Tibial artery (tissue), 4 donors: Measurements from ENCODE around the gene LINC01488.

Experiments
- DNase-seq, 2 donors: peaks; one replicate each; pipeline ENCODE4 v3.0.0-alpha.2; 2019
- H3K27ac ChIP-seq, 2 donors: fragments of 200-600 bp; sonication (generic) in 1 of 2; 1 replicate in 1 of 2; 2 replicates in 1 of 2; pipeline ENCODE4 v1.5.1; 2018 to 2019; ENCODE audit warnings: mild to moderate bottlenecking in 1 of 2
- H3K27me3 ChIP-seq, 2 donors: fragments of 200-600 bp; sonication (generic) in 1 of 2; one replicate each; pipeline versions ENCODE4 v1.5.1 to v1.6.0; 2016 to 2019
- H3K36me3 ChIP-seq, 3 donors: fragments of 200-600 bp; sonication (generic) in 2 of 3; one replicate each; pipeline ENCODE4 v1.5.1; 2016 to 2019; ENCODE audit warnings: mild to moderate bottlenecking in 2 of 3
- H3K4me1 ChIP-seq, 4 donors: fragments of 200-600 bp; sonication (generic) in 2 of 4; 1 replicate in 3 of 4; 2 replicates in 1 of 4; pipeline ENCODE4 v1.5.1; 2016 to 2019
- H3K4me3 ChIP-seq, 2 donors: fragments of 200-600 bp; sonication (generic) in 1 of 2; 1 replicate in 1 of 2; 2 replicates in 1 of 2; pipeline ENCODE4 v1.5.1; 2018 to 2019; ENCODE audit warnings: mild to moderate bottlenecking in 2 of 2
- H3K9me3 ChIP-seq, 3 donors: fragments of 200-600 bp; sonication (generic) in 1 of 3; one replicate each; pipeline ENCODE4 v1.5.1; 2016 to 2019
- intact Hi-C: fragments of 100-400 bp; cut with DNase I; formaldehyde crosslinking; loops from one replicate; pipeline ENCODE4 v1.15.0; 2023; ENCODE audit warnings: low total_unique reads
- TF ChIP-seq, protein P1 (sequence below), 2 experiments: fragments of 200-600 bp in 1 of 2; fragments of 450-650 bp in 1 of 2; IDR thresholded peaks; one replicate each; pipeline ENCODE4 v1.5.1; 2017 to 2019; ENCODE audit warnings: antibody characterized with exemption in 2 of 2, mild to moderate bottlenecking in 1 of 2, moderate library complexity in 1 of 2

LINC01488 gene

GRCh38 chr11:69486056-69486772 lies 4.8 kb downstream of the LINC01488 start:
- DNase-seq = no peak
- H3K4me1 ChIP-seq = peaks cover 0 to 48% (median 40%) of the 10 kb centered on the region in 4 donors

DNA sequence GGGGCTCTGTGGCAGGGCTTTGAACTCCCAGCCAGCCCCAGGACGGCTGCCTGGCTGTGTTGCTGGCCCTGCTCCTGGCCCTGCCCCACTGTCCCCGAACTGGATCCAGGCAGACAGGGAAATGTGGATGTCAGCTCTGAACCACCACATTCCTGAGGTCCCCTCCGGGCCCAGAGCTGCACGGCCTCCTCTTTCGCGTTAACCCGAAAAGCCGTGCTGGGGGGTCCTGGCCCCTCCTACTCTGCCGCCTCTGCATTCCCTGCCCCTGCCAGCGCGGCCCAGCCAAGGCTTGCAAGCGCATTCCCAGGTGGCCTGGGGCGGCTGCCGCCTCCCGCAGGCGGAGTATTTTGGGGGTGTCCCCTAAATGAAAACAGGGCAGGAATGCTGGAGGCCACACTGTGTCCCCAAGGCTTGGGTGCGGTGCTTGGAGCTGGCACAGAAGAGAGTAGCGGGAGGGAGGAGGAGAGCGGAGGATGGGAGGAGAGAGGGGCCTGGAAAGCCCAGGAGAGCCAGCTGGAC lies 5.4 kb downstream of the LINC01488 start:
- H3K4me3 ChIP-seq = no peak overlapping the region
- TF ChIP-seq, protein P1, sequence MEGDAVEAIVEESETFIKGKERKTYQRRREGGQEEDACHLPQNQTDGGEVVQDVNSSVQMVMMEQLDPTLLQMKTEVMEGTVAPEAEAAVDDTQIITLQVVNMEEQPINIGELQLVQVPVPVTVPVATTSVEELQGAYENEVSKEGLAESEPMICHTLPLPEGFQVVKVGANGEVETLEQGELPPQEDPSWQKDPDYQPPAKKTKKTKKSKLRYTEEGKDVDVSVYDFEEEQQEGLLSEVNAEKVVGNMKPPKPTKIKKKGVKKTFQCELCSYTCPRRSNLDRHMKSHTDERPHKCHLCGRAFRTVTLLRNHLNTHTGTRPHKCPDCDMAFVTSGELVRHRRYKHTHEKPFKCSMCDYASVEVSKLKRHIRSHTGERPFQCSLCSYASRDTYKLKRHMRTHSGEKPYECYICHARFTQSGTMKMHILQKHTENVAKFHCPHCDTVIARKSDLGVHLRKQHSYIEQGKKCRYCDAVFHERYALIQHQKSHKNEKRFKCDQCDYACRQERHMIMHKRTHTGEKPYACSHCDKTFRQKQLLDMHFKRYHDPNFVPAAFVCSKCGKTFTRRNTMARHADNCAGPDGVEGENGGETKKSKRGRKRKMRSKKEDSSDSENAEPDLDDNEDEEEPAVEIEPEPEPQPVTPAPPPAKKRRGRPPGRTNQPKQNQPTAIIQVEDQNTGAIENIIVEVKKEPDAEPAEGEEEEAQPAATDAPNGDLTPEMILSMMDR (IDR thresholded peaks at IDR 0.05) = no peak
- no peaks in the 10 kb centered on the region for H3K9me3 ChIP-seq
- H3K27ac ChIP-seq = peak overlapping the region; percentile 60 to 75
- no peaks in the 10 kb centered on the region for H3K27me3 ChIP-seq
- DNase-seq = peak in 1 of 2 donors; percentile 77
- intact Hi-C loops = no loop called here
- H3K36me3 ChIP-seq = no peaks in the 10 kb centered on the region
- peaks cover 0 to 48% (median 40%) of the 10 kb centered on the region in 4 donors for H3K4me1 ChIP-seq

More at GRCh38 chr11:69486056-69486772, 4.8 kb downstream of the LINC01488 start:
- no peaks in the 10 kb centered on the region for H3K9me3 ChIP-seq
- intact Hi-C loops = no loop called here
- no peaks in the 10 kb centered on the region for H3K36me3 ChIP-seq
- peak overlapping the region; percentile 60 to 75 for H3K27ac ChIP-seq
- no peak overlapping the region for H3K4me3 ChIP-seq
- TF ChIP-seq, protein P1 (IDR thresholded peaks at IDR 0.05) = no peak
- no peaks in the 10 kb centered on the region for H3K27me3 ChIP-seq

GRCh38 chr11:69487391-69487790 lies 5.9 kb downstream of the LINC01488 start:
- Histone ChIP-seq H3K27ac (peak overlapping the region; percentile 60 to 75), H3K9me3 (no peaks in the 10 kb centered on the region), H3K4me1 (peaks cover 0 to 48% (median 40%) of the 10 kb centered on the region in 4 donors), H3K4me3 (no peak overlapping the region), H3K27me3 (no peaks in the 10 kb centered on the region), H3K36me3 (no peaks in the 10 kb centered on the region)
- TF ChIP-seq, protein P1 (IDR thresholded peaks at IDR 0.05) = no peak
- no peak for DNase-seq
- intact Hi-C loops = no loop called here

DNA sequence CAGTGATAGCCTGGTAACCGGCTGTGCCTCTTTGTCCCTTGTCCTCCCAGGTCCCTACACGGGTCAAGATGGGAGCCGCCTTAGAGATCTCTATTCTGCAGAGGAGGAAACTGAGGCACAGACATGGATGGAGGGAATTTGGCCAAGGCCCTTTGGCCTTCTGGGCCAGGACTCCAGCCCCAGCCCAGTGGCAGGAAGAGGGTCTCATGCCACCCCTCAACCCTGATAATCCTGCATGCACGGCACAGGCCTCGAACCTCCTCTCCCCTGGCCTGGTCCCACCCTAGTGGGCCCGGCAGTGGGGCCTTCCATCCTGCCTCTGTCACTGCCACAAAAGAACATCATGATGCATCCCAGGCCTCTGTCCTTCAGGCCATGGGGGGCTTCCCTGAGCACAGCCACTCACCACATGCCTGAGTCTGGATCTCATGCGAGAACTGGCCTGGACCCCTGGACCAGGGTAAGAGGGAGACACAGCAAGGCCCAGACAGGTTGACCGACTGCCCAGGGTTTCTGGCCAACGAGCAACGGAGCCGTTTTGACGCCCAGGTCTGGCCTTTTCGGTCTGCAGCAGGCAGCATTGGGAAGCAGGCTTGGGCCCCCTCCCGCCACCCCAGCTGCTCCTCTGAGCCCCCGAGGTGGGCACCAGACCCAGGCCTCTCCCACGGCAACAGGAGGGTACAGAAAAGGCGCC lies 6.5 kb downstream of the LINC01488 start:
- intact Hi-C loops = no loop called here
- no peaks in the 10 kb centered on the region for H3K9me3 ChIP-seq
- DNase-seq = no peak
- H3K4me1 ChIP-seq = peaks cover 0 to 48% (median 40%) of the 10 kb centered on the region in 4 donors
- no peaks in the 10 kb centered on the region for H3K36me3 ChIP-seq
- TF ChIP-seq, protein P1 (IDR thresholded peaks at IDR 0.05) = no peak
- H3K27ac ChIP-seq = peak overlapping the region; percentile 61 to 75
- no peak overlapping the region for H3K4me3 ChIP-seq
- H3K27me3 ChIP-seq = no peaks in the 10 kb centered on the region

GRCh38 chr11:69488543-69488940 lies 7.1 kb downstream of the LINC01488 start:
- Histone ChIP-seq H3K27me3 (no peaks in the 10 kb centered on the region), H3K9me3 (no peaks in the 10 kb centered on the region), H3K4me1 (peaks cover 0 to 48% (median 40%) of the 10 kb centered on the region in 4 donors), H3K4me3 (no peak overlapping the region), H3K27ac (peak overlapping the region; percentile 61 to 75), H3K36me3 (no peaks in the 10 kb centered on the region)
- TF ChIP-seq, protein P1 (IDR thresholded peaks at IDR 0.05) = no peak
- no peak for DNase-seq
- intact Hi-C loops = no loop called here
